Measurements from ENCODE around the gene HPD.
"Not testable (repeated sequence)": the region's sequence is repeated elsewhere in the genome, so short reads cannot be mapped to it uniquely, and the experiment has no call there.

HPD gene

DNA sequence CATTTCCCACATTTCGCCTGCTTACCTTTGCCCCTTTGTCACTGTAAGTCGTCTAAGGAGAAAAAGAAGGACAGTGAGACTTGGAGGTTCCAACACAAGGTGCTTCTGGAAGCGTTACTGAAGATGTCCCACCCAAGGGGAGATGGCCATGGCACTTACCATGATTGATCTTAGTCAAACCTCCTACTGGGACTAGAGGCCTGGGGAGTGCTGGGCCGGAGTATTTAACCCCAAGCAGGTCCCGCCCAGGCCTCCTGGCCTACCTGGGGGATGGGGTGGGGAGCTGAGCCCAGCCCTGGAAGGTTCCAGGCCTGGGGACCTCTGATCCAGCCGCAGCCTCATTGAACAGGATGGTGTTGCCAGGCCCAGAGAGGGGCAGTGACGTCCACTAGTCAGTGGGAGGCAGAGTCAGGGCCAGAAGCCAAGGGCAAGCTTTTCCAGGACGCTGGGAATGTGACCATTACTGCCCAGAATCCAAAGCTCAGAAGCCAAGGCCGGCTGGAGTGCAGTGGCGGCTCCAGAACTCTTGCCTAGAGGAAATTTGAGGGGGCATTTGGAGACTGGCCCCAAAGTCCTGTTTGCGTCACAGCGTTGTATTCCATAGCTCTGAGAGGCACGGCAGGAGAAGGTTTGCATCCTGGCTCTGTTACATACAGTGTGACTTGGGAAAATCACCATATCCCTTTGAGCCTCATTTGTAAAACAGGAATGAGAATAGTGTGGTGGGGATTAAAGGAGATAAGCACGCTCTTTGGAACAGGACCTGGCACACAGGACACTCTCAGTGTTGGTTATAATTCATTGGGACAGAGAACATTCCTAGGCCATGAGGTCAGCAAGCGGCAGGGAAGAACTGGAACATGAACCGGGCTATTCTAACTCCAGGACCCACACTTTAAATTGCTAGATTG is at the start of gene HPD:
TSS of gene HPD (minus strand) at position 198 of the 911 bp plus-strand sequence. CDS start at position 162, 36 bp downstream.
- H3K27ac ChIP-seq (ENCODE audit: low read depth, low read length) = peak within 1 kb of the TSS; percentile 88
- no peak within 1 kb of the TSS for H3K4me3 ChIP-seq (ENCODE audit: low read depth, low read length)
- no peaks in the 10 kb centered on the region for H3K36me3 ChIP-seq (ENCODE audit: insufficient read depth, low read length)
- H2AFZ ChIP-seq (ENCODE audit: low read length, unreplicated experiment) = peak within 1 kb of the TSS; percentile 66
- no peaks in the 10 kb centered on the region for H3K27me3 ChIP-seq (ENCODE audit: insufficient read depth, low read length)
- H3K79me2 ChIP-seq (ENCODE audit: control insufficient read depth, insufficient read depth, low read length, unreplicated experiment) = no peaks in the 10 kb centered on the region
- peaks cover 35% of the 10 kb centered on the region for H3K4me1 ChIP-seq (ENCODE audit: control insufficient read depth, insufficient read depth, low read length, unreplicated experiment)

- H3K27ac ChIP-seq (ENCODE audit: low read depth, low read length) = no peak overlapping the region
- H3K79me2 ChIP-seq (ENCODE audit: control insufficient read depth, insufficient read depth, low read length, unreplicated experiment) = peaks cover 5% of the 10 kb centered on the region
- no peaks in the 10 kb centered on the region for H3K4me1 ChIP-seq (ENCODE audit: control insufficient read depth, insufficient read depth, low read length, unreplicated experiment)
- peaks cover 36% of the 10 kb centered on the region for H3K36me3 ChIP-seq (ENCODE audit: insufficient read depth, low read length)
- no peaks in the 10 kb centered on the region for H3K27me3 ChIP-seq (ENCODE audit: insufficient read depth, low read length)
- no peak overlapping the region for H3K4me3 ChIP-seq (ENCODE audit: low read depth, low read length)
- no peak overlapping the region for H2AFZ ChIP-seq (ENCODE audit: low read length, unreplicated experiment)
These were observed 47.1 kb upstream of the HPD start for GRCh38 chr12:121905746-121906145.

DNA sequence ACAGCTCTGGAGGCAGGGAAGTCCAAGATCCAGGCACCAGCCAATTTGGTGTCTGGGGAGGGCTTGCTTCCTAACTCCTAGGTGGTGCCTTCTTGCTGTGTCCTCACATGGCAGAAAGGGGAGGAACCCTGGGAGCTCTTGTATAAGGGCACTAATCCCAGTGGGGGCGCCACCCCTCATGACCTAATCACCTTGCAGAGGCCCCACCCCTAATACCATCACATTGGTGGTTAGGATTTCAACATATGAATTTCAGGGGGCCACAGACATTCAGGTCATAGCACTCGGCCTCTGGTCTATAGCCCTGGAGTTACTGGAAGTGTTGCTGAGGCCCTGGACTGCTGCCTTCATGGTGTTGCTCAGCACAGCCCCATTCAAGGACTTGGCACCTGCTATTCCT is 44.5 kb upstream of the HPD start:
- H3K27ac ChIP-seq (ENCODE audit: low read depth, low read length) = no peak overlapping the region
- no peaks in the 10 kb centered on the region for H3K27me3 ChIP-seq (ENCODE audit: insufficient read depth, low read length)
- H3K4me3 ChIP-seq (ENCODE audit: low read depth, low read length) = no peak overlapping the region
- H3K4me1 ChIP-seq (ENCODE audit: control insufficient read depth, insufficient read depth, low read length, unreplicated experiment) = peaks cover 7% of the 10 kb centered on the region
- H3K36me3 ChIP-seq (ENCODE audit: insufficient read depth, low read length) = peaks cover 35% of the 10 kb centered on the region
- no peak overlapping the region for H2AFZ ChIP-seq (ENCODE audit: low read length, unreplicated experiment)
- H3K79me2 ChIP-seq (ENCODE audit: control insufficient read depth, insufficient read depth, low read length, unreplicated experiment) = peaks cover 5% of the 10 kb centered on the region

- Histone ChIP-seq H3K4me3 (ENCODE audit: low read depth, low read length) (no peak overlapping the region), H3K4me1 (ENCODE audit: control insufficient read depth, insufficient read depth, low read length, unreplicated experiment) (peaks cover 7% of the 10 kb centered on the region), H2AFZ (ENCODE audit: low read length, unreplicated experiment) (no peak overlapping the region), H3K79me2 (ENCODE audit: control insufficient read depth, insufficient read depth, low read length, unreplicated experiment) (peaks cover 17% of the 10 kb centered on the region), H3K27me3 (ENCODE audit: insufficient read depth, low read length) (no peaks in the 10 kb centered on the region), H3K27ac (ENCODE audit: low read depth, low read length) (peak overlapping the region; percentile 50; the same call in 1 of the 2 replicates), H3K36me3 (ENCODE audit: insufficient read depth, low read length) (peaks cover 32% of the 10 kb centered on the region)
These were observed 40.9 kb upstream of the HPD start for GRCh38 chr12:121899590-121899989.

- Histone ChIP-seq H3K36me3 (ENCODE audit: insufficient read depth, low read length) (peaks cover 27% of the 10 kb centered on the region), H3K27ac (ENCODE audit: low read depth, low read length) (no peak overlapping the region)
These were observed 39.6 kb upstream of the HPD start for GRCh38 chr12:121898287-121898686.

GRCh38 chr12:121894633-121895032 is 36.0 kb upstream of the HPD start:
- peak overlapping the region; percentile 57; the same call in 1 of the 2 replicates for H3K27ac ChIP-seq (ENCODE audit: low read depth, low read length)

More at GRCh38 chr12:121898287-121898686, 39.6 kb upstream of the HPD start:
- Histone ChIP-seq H3K4me1 (ENCODE audit: control insufficient read depth, insufficient read depth, low read length, unreplicated experiment) (peaks cover 20% of the 10 kb centered on the region), H3K27me3 (ENCODE audit: insufficient read depth, low read length) (no peaks in the 10 kb centered on the region), H3K79me2 (ENCODE audit: control insufficient read depth, insufficient read depth, low read length, unreplicated experiment) (peaks cover 30% of the 10 kb centered on the region), H2AFZ (ENCODE audit: low read length, unreplicated experiment) (no peak overlapping the region), H3K4me3 (ENCODE audit: low read depth, low read length) (no peak overlapping the region)

GRCh38 chr12:121893961-121894460 is 35.4 kb upstream of the HPD start:
- Histone ChIP-seq H3K4me3 (ENCODE audit: low read depth, low read length) (no peak overlapping the region), H3K36me3 (ENCODE audit: insufficient read depth, low read length) (peaks cover 14% of the 10 kb centered on the region), H3K27me3 (ENCODE audit: insufficient read depth, low read length) (no peaks in the 10 kb centered on the region), H3K27ac (ENCODE audit: low read depth, low read length) (peak overlapping the region; percentile 57), H3K79me2 (ENCODE audit: control insufficient read depth, insufficient read depth, low read length, unreplicated experiment) (peaks cover 56% of the 10 kb centered on the region), H2AFZ (ENCODE audit: low read length, unreplicated experiment) (no peak overlapping the region), H3K4me1 (ENCODE audit: control insufficient read depth, insufficient read depth, low read length, unreplicated experiment) (peaks cover 22% of the 10 kb centered on the region)

More at GRCh38 chr12:121894633-121895032, 36.0 kb upstream of the HPD start:
- H3K27me3 ChIP-seq (ENCODE audit: insufficient read depth, low read length) = no peaks in the 10 kb centered on the region
- no peak overlapping the region for H2AFZ ChIP-seq (ENCODE audit: low read length, unreplicated experiment)
- H3K79me2 ChIP-seq (ENCODE audit: control insufficient read depth, insufficient read depth, low read length, unreplicated experiment) = peaks cover 50% of the 10 kb centered on the region
- H3K36me3 ChIP-seq (ENCODE audit: insufficient read depth, low read length) = peaks cover 16% of the 10 kb centered on the region
- H3K4me3 ChIP-seq (ENCODE audit: low read depth, low read length) = no peak overlapping the region
- peaks cover 28% of the 10 kb centered on the region for H3K4me1 ChIP-seq (ENCODE audit: control insufficient read depth, insufficient read depth, low read length, unreplicated experiment)

GRCh38 chr12:121892673-121893561 is 34.3 kb upstream of the HPD start:
- Histone ChIP-seq H3K4me1 (ENCODE audit: control insufficient read depth, insufficient read depth, low read length, unreplicated experiment) (peaks cover 21% of the 10 kb centered on the region), H3K27me3 (ENCODE audit: insufficient read depth, low read length) (no peaks in the 10 kb centered on the region), H3K4me3 (ENCODE audit: low read depth, low read length) (no peak overlapping the region), H3K36me3 (ENCODE audit: insufficient read depth, low read length) (peaks cover 13% of the 10 kb centered on the region), H3K27ac (ENCODE audit: low read depth, low read length) (peak overlapping the region; percentile 41), H2AFZ (ENCODE audit: low read length, unreplicated experiment) (no peak overlapping the region), H3K79me2 (ENCODE audit: control insufficient read depth, insufficient read depth, low read length, unreplicated experiment) (peaks cover 57% of the 10 kb centered on the region)

DNA sequence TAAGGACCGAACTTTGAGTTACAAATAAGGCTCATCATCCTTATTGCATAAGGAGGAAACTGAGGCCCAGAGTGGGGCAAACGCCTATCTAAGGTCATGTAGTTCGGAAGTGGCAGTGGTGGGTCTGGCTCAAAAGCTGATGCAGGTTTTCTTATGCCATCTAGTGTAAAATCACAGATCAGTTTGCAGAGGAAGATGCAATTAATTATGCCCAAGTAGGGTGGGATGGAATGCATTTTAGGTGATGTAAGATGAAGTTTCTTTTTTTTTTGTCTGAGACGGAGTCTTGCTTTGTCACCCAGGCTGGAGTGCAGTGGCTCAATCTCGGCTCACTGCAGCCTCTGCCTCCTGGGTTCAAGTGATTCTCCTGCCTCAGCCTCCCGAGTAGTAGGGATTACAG is 31.0 kb upstream of the HPD start:
- not testable (repeated sequence) for H3K27ac ChIP-seq (ENCODE audit: low read depth, low read length); H2AFZ ChIP-seq (ENCODE audit: low read length, unreplicated experiment); H3K27me3 ChIP-seq (ENCODE audit: insufficient read depth, low read length); H3K36me3 ChIP-seq (ENCODE audit: insufficient read depth, low read length)
- Histone ChIP-seq H3K79me2 (ENCODE audit: control insufficient read depth, insufficient read depth, low read length, unreplicated experiment) (peaks cover 45% of the 10 kb centered on the region), H3K4me1 (ENCODE audit: control insufficient read depth, insufficient read depth, low read length, unreplicated experiment) (peaks cover 21% of the 10 kb centered on the region), H3K4me3 (ENCODE audit: low read depth, low read length) (peak overlapping the region; percentile 91)

GRCh38 chr12:121889274-121889624 is 30.6 kb upstream of the HPD start:
- H3K27ac ChIP-seq (ENCODE audit: low read depth, low read length) = peak overlapping the region; percentile 87
- peak overlapping the region; percentile 91 for H3K4me3 ChIP-seq (ENCODE audit: low read depth, low read length)
- no peak overlapping the region for H2AFZ ChIP-seq (ENCODE audit: low read length, unreplicated experiment)
- peaks cover 18% of the 10 kb centered on the region for H3K4me1 ChIP-seq (ENCODE audit: control insufficient read depth, insufficient read depth, low read length, unreplicated experiment)
- peaks cover 41% of the 10 kb centered on the region for H3K79me2 ChIP-seq (ENCODE audit: control insufficient read depth, insufficient read depth, low read length, unreplicated experiment)
- no peaks in the 10 kb centered on the region for H3K27me3 ChIP-seq (ENCODE audit: insufficient read depth, low read length)
- H3K36me3 ChIP-seq (ENCODE audit: insufficient read depth, low read length) = peaks cover 3% of the 10 kb centered on the region; the same call in 1 of the 2 replicates
